CD14-positive monocyte (primary cell): ENCODE data around the gene TRIM52. TPM values are rescaled to one million over a fixed set of nuclear protein-coding genes. Genes with fewer than 3 reads are reported as not detected.

Experiments used
- DNase-seq, 3 donors: peaks; one replicate each; pipeline ENCODE4 v3.0.0-alpha.2; 2011 to 2022
- H2AFZ ChIP-seq: 2 replicates; pipeline ENCODE4 v1.6.0; 2012; ENCODE audit warnings: mild to moderate bottlenecking, low read depth, low read length, inconsistent platforms; ENCODE audit not compliant: insufficient read depth, poor library complexity, severe bottlenecking
- H3K27ac ChIP-seq, 2 donors: 1 replicate in 1 of 2; 2 replicates in 1 of 2; pipeline ENCODE4 v1.5.1; 2012 to 2013; ENCODE audit warnings: low read length in 2 of 2, control low read depth in 1 of 2, inconsistent platforms in 1 of 2, low read depth in 1 of 2, mild to moderate bottlenecking in 1 of 2
- H3K27me3 ChIP-seq, 2 donors: one replicate each; pipeline versions ENCODE4 v1.6.0 to v1.6.1; 2011 to 2013; ENCODE audit warnings: low read length in 2 of 2; ENCODE audit not compliant: control insufficient read depth in 2 of 2, insufficient read depth in 2 of 2
- H3K36me3 ChIP-seq, 2 donors: replicated peaks in 1 of 2; 1 replicate in 1 of 2; 2 replicates in 1 of 2; pipeline versions ENCODE4 v1.5.1 to v1.6.1; 2012 to 2013; ENCODE audit warnings: low read length in 2 of 2, control low read depth in 1 of 2, inconsistent platforms in 1 of 2, mild to moderate bottlenecking in 1 of 2; ENCODE audit not compliant: insufficient read depth in 2 of 2, control insufficient read depth in 1 of 2
- H3K4me1 ChIP-seq, 2 donors: 1 replicate in 1 of 2; 2 replicates in 1 of 2; pipeline versions ENCODE4 v1.5.1 to v1.6.1; 2012 to 2013; ENCODE audit warnings: low read length in 2 of 2, control low read depth in 1 of 2, inconsistent platforms in 1 of 2, mild to moderate bottlenecking in 1 of 2, moderate library complexity in 1 of 2; ENCODE audit not compliant: insufficient read depth in 2 of 2, control insufficient read depth in 1 of 2
- H3K4me2 ChIP-seq: replicated peaks from 2 replicates; pipeline ENCODE3; 2012; ENCODE audit warnings: low read length, moderate library complexity, mild to moderate bottlenecking; ENCODE audit not compliant: poor library complexity, severe bottlenecking; ENCODE audit errors: extremely low read depth
- H3K4me3 ChIP-seq, 3 experiments: fragments of 200-600 bp in 1 of 3; sonication (generic) in 1 of 3; replicated peaks in 1 of 3; 1 replicate in 2 of 3; 2 replicates in 1 of 3; pipeline ENCODE4 v1.5.1; 2011 to 2013; ENCODE audit warnings: low read length in 3 of 3, mild to moderate bottlenecking in 3 of 3, control low read depth in 2 of 3, low read depth in 2 of 3, inconsistent platforms in 1 of 3, moderate library complexity in 1 of 3
- H3K79me2 ChIP-seq: 2 replicates; pipeline ENCODE4 v1.6.0; 2012; ENCODE audit warnings: mild to moderate bottlenecking, control low read depth, inconsistent platforms, low read length, moderate library complexity; ENCODE audit not compliant: insufficient read depth
- H3K9ac ChIP-seq: 2 replicates; pipeline ENCODE4 v1.6.0; 2017; ENCODE audit warnings: low read length, mild to moderate bottlenecking; ENCODE audit not compliant: insufficient read depth, poor library complexity, severe bottlenecking
- H3K9me3 ChIP-seq, 2 donors: replicated peaks in 1 of 2; 1 replicate in 1 of 2; 2 replicates in 1 of 2; pipeline versions ENCODE4 v1.5.1 to v1.6.1; 2012 to 2013; ENCODE audit warnings: low read length in 2 of 2, control low read depth in 1 of 2; ENCODE audit not compliant: control insufficient read depth in 1 of 2, insufficient read depth in 1 of 2
- H4K20me1 ChIP-seq: 2 replicates; pipeline ENCODE4 v1.6.0; 2012; ENCODE audit warnings: mild to moderate bottlenecking, low read length, control low read depth, moderate library complexity; ENCODE audit not compliant: insufficient read depth
- H3K27ac Mint-ChIP-seq, 7 donors: one replicate each; pipeline ENCODE4 v1.8.0; 2020; ENCODE audit warnings: mild to moderate bottlenecking in 7 of 7, mixed read lengths in 7 of 7, moderate library complexity in 6 of 7, inconsistent platforms in 2 of 7
- H3K27me3 Mint-ChIP-seq, 3 donors: one replicate each; pipeline ENCODE4 v1.8.0; 2021 to 2022; ENCODE audit warnings: low read depth in 3 of 3, mild to moderate bottlenecking in 3 of 3, mixed read lengths in 3 of 3, moderate library complexity in 3 of 3, inconsistent platforms in 1 of 3
- H3K36me3 Mint-ChIP-seq, 2 donors: one replicate each; pipeline ENCODE4 v1.8.0; 2020; ENCODE audit warnings: mixed read lengths in 2 of 2, inconsistent platforms in 1 of 2, mild to moderate bottlenecking in 1 of 2
- H3K4me1 Mint-ChIP-seq: one replicate; pipeline ENCODE4 v1.8.0; 2020; ENCODE audit warnings: mild to moderate bottlenecking, mixed read lengths
- H3K4me3 Mint-ChIP-seq, 2 donors: one replicate each; pipeline ENCODE4 v1.8.0; 2020; ENCODE audit warnings: mild to moderate bottlenecking in 2 of 2, mixed read lengths in 2 of 2, moderate library complexity in 1 of 2
- H3K9me3 Mint-ChIP-seq, 7 donors: one replicate each; pipeline ENCODE4 v1.8.0; 2020 to 2022; ENCODE audit warnings: mixed read lengths in 7 of 7, mild to moderate bottlenecking in 6 of 7, moderate library complexity in 6 of 7, inconsistent platforms in 2 of 7
- CTCF ChIP-seq: fragments of 200-600 bp; IDR thresholded peaks from one replicate; pipeline ENCODE4 v1.8.0; 2022; ENCODE audit warnings: antibody characterized with exemption, mild to moderate bottlenecking
- WGBS: methylation state at CpG from one replicate; pipeline ENCODE4 v1.1.5; 2013; ENCODE audit warnings: missing lambda C conversion rate; ENCODE audit not compliant: insufficient coverage; 5-methylcytosine and 5-hydroxymethylcytosine counted together
- intact Hi-C, 2 donors: fragments of 100-400 bp; cut with micrococcal nuclease; formaldehyde crosslinking; loops; one replicate each; pipeline versions ENCODE4 v1.15.0 to v1.15.1; 2023
- polyA plus RNA-seq, 3 donors: library from polyadenylated mRNA; depleted of rRNA in 1 of 3; unstranded in 2 of 3; stranded (reverse) in 1 of 3; fragments of 300-500 nt in 2 of 3; fragments of >200 nt in 1 of 3; fragmentation: Illumina TruSeq in 2 of 3; gene quantifications; 1 replicate in 2 of 3; 2 replicates in 1 of 3; pipeline ENCODE4 v1.2.3, GENCODE V29; 2012 to 2021

TRIM52 gene
- polyA plus RNA-seq, 3 donors, result 5.7 to 26.0 (median 8.5) TPM

- H3K79me2 ChIP-seq, result peaks cover 27% of the 10 kb centered on the region
- H2AFZ ChIP-seq, result no peak overlapping the region
- intact Hi-C loops, result loop anchor here (5.0 to 10.0 kb wide), 2 partner anchors 41 to 416 kb away; partner anchors contain the start of genes MGAT1 (in 2 of the 2) and TRIM52 (in 1 of the 2)
- no peaks in the 10 kb centered on the region for H3K36me3 ChIP-seq
- H3K27me3 ChIP-seq, result peaks cover 10 to 30% of the 10 kb centered on the region in 2 donors
- no peak for TF ChIP-seq CTCF
- H4K20me1 ChIP-seq, result no peaks in the 10 kb centered on the region
- H3K27ac ChIP-seq, result no peak overlapping the region
- peaks cover 0 to 18% (median 1%) of the 10 kb centered on the region in 7 donors for H3K9me3 Mint-ChIP-seq
- peak overlapping the region in 1 of 7 donors; percentile 10 for H3K27ac Mint-ChIP-seq
- H3K4me1 ChIP-seq, result peaks cover 53 to 63% of the 10 kb centered on the region in 2 donors
- 72% methylated on average over 12 of the region's 27 CpGs for WGBS
- H3K36me3 Mint-ChIP-seq, result peaks cover 0 to 2% of the 10 kb centered on the region in 2 donors
- DNase-seq, result no peak
- no peaks in the 10 kb centered on the region for H3K9me3 ChIP-seq
- peak overlapping the region; percentile 97 for H3K4me2 ChIP-seq
- H3K4me3 ChIP-seq, result peak overlapping the region in 1 of 3 experiments; percentile 92
- no peak overlapping the region for H3K4me3 Mint-ChIP-seq
- peak overlapping the region; percentile 92 for H3K9ac ChIP-seq
- peaks cover 25 to 30% (median 25%) of the 10 kb centered on the region in 3 donors for H3K27me3 Mint-ChIP-seq
- H3K4me1 Mint-ChIP-seq, result peaks cover 59% of the 10 kb centered on the region
These were observed 39.7 kb downstream of the TRIM52 start for GRCh38 chr5:181221105-181221791.

- Mint-ChIP-seq H3K4me3 (peak overlapping the region in 1 of 2 donors; percentile 64), H3K27me3 (peaks cover 28 to 35% (median 29%) of the 10 kb centered on the region in 3 donors), H3K27ac (no peak overlapping the region), H3K36me3 (peaks cover 0 to 2% of the 10 kb centered on the region in 2 donors), H3K4me1 (peaks cover 57% of the 10 kb centered on the region), H3K9me3 (peaks cover 0 to 20% (median 1%) of the 10 kb centered on the region in 7 donors)
- no peak for DNase-seq
- no peaks in the 10 kb centered on the region for H4K20me1 ChIP-seq
- no peak overlapping the region for H3K27ac ChIP-seq
- H3K4me3 ChIP-seq, result no peak overlapping the region
- H3K4me2 ChIP-seq, result no peak overlapping the region
- peaks cover 56 to 61% of the 10 kb centered on the region in 2 donors for H3K4me1 ChIP-seq
- no peak for TF ChIP-seq CTCF
- no peaks in the 10 kb centered on the region for H3K36me3 ChIP-seq
- intact Hi-C loops, result loop anchor here (5.0 to 10.0 kb wide), 2 partner anchors 42 to 415 kb away; partner anchors contain the start of genes MGAT1 (in 2 of the 2) and TRIM52 (in 1 of the 2)
- peaks cover 13 to 36% of the 10 kb centered on the region in 2 donors for H3K27me3 ChIP-seq
- no peak overlapping the region for H2AFZ ChIP-seq
- 100% methylated on average over 3 of the region's 10 CpGs for WGBS
- H3K9me3 ChIP-seq, result no peaks in the 10 kb centered on the region
- H3K79me2 ChIP-seq, result peaks cover 16% of the 10 kb centered on the region
- no peak overlapping the region for H3K9ac ChIP-seq
These were observed 40.8 kb downstream of the TRIM52 start for GRCh38 chr5:181220178-181220515.
